ENCODE results near the gene H2AZ2. TPM values are rescaled to one million over a fixed set of nuclear protein-coding genes. Genes with fewer than 3 reads are reported as not detected.
"Not testable (repeated sequence)": the region's sequence is repeated elsewhere in the genome, so short reads cannot be mapped to it uniquely, and the experiment has no call there.

H2AZ2 gene
- total RNA-seq, 1 donor from 2014 or later = 227 TPM

- DNase-seq (ENCODE audit: low spot score in 2 of 2) (no peak), FAIRE-seq (no peak)
Observed at GRCh38 chr7:44824894-44825526, 22.9 kb downstream of the H2AZ2 start.

GRCh38 chr7:44823255-44823781, 24.6 kb downstream of the H2AZ2 start:
- no peak for DNase-seq (ENCODE audit: low spot score in 2 of 2)
- no peak for FAIRE-seq

DNA sequence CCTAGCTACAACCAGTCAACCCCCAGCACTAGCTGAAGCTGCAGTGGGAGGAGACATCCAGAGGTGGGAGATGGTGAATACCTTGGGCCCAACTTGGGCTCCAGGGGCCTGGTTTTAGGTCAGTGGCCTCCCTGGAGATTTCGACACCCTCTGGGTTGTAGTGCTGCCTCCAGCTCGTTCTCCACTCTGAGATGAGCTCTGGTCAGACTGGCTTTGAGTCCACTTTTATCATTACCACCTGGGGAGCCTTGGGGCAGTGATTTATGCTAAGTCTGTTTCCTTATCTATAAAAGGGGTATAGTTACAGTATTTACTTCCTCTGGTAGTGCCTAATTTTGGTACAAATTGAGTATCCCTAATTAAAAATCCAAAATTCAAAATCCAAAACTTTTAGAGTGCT, 28.6 kb downstream of the H2AZ2 start:
- DNase-seq (ENCODE audit: low spot score in 2 of 2) (no peak), FAIRE-seq (no peak)

- DNase-seq (ENCODE audit: low spot score in 2 of 2) (no peak), FAIRE-seq (no peak)
Observed at GRCh38 chr7:44814919-44815318, 33.0 kb downstream of the H2AZ2 start.

GRCh38 chr7:44811571-44811970, 36.3 kb downstream of the H2AZ2 start:
- FAIRE-seq (no peak), DNase-seq (ENCODE audit: low spot score in 2 of 2) (no peak)

GRCh38 chr7:44811093-44811492, 36.8 kb downstream of the H2AZ2 start:
- FAIRE-seq = no peak
- DNase-seq (ENCODE audit: low spot score in 2 of 2) = no peak

DNA sequence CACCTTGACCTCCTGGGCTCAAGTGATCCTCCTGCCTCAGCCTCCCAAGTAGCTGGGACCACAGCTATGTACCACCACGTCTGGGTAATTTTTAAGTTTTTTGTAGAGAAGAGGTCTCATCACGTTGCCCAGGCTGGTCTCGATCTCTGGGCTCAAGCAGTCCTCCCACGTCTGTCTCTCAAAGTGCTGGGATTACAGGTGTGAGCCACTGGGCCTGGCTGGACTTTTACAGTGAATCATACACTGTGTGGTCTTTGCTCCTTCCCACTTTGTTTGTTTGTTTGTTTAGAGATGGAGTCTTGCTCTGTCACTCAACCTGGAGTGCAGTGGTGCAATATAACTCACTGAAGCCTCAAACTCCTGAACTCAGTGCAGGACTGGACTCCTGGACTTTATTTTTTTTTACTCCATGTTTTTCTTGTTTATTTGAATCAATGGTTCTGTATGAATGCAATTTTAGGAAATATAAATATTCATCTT, 38.9 kb downstream of the H2AZ2 start:
- no peak for DNase-seq (ENCODE audit: low spot score in 2 of 2)
- no peak for FAIRE-seq

DNA sequence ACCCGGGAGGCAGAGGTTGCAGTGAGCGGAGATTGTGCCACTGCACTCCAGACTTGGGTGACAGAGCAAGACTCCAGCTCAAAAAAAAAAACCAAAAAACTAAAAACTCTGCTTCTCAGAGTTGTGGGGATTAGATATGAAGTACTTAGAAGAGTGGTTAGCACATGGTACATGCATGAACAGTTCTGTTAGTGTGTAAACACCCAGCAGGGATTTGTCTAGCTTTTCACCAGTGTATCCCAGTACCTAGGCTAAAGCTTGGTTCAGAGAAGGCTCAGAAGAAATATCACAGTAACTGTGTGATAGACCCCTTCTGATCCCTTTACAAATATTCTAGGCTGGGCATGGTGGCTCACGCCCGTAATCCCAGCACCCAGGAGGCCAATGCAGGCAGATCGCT, 41.9 kb downstream of the H2AZ2 start:
- FAIRE-seq (no peak), DNase-seq (ENCODE audit: low spot score in 2 of 2) (no peak)

DNA sequence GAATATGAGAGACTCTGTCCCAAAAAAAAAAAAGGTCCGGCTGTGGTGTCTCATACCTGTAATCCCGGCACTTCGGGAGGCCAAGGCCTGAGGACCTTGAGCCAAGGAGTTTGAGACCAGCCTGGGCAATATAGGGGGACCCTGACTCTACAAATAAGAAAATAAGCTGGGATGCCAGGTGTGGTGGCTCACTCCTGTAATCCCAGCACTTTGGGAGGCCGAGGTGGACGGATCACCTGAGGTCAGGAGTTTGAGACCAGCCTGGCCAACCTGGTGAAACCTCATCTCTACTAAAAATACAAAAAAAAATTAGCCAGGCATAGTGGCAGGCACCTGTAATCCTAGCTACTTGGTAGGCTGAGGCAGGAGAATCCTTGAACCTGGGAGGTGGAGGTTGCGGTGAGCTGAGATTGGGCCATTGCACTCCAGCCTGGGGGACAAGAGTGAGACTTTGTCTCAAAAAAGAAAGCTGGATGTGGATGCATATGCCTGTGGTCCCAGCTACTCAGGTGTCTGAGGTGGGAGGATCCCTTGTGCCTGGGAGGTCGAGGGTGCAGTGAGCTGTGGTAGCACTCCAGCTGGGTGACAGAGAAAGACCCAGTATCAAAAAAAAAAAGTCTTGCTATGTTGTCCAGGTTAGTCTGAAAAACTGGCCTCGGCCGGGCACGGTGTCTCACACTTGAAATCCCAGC, 43.9 kb downstream of the H2AZ2 start:
- not testable (repeated sequence) for FAIRE-seq; DNase-seq (ENCODE audit: low spot score in 2 of 2)

- FAIRE-seq (no peak), DNase-seq (ENCODE audit: low spot score in 2 of 2) (no peak)
Observed at GRCh38 chr7:44802418-44803025, 45.4 kb downstream of the H2AZ2 start.

GRCh38 chr7:44801890-44802289, 46.0 kb downstream of the H2AZ2 start:
- DNase-seq (ENCODE audit: low spot score in 2 of 2) (no peak), FAIRE-seq (no peak)

DNA sequence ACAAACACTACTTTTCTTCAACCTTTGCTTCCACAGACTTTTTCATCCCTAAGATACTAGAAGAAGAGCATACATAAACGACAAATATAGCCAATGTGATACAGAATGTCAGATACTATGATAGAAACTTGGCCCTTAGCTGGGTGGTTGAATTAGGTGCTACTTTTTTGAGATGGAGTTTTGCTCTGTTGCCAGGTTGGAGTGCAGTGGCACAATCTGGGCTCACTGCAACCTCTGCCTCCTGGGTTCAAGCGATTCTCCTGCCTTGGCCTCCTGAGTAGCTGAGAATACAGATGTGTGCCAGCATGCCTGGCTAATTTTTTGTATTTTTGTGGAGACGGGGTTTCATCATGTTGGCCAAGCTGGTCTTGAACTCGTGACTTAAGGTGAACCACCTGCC, 47.9 kb downstream of the H2AZ2 start:
- DNase-seq (ENCODE audit: low spot score in 2 of 2) = no peak

DNA sequence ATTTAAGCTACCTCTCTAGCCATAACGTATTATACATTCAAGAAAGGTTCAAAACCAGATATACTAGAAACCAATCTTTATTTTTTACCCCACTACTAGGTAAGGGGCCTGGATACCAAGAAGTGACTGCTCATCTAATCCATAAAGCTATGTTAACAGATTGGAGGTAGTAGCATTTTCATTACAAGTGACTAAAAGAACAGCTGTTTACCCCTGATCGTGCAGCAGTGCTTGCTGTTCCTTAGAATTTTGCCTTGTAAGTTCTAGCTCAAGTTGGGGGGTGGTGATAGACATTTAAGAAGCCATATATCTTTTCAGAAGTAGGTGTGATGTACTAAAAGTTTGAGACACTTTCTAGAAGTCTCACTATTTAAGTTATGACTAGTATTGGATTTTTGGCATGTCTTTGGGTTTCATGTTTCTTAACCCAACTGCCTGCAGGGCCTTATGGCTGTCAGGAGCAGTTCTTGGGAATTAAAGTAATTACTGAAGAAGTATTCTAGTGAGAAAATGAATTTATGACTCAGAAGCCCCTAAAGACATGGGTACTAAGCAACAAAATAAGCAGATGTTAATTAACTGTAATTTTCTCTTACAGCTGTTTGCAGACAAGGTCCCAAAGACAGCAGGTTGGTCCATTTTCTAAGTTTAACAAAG, 49.1 kb downstream of the H2AZ2 start:
- FAIRE-seq = no peak
- no peak for DNase-seq (ENCODE audit: low spot score in 2 of 2)

More for the DNA sequence above, 47.9 kb downstream of the H2AZ2 start:
- no peak for FAIRE-seq

GRCh38 chr7:44797329-44798258, 50.3 kb downstream of the H2AZ2 start:
- DNase-seq (ENCODE audit: low spot score in 2 of 2) = peak; percentile 81 to 83
- FAIRE-seq = no peak

- FAIRE-seq = no peak
Observed at GRCh38 chr7:44796504-44797328, 51.2 kb downstream of the H2AZ2 start, which contains the start of gene PPIA. Gene PPIA, plus strand, starts transcription at chr7:44796681. Its CDS starts 44 bp downstream, at chr7:44796725.

DNA sequence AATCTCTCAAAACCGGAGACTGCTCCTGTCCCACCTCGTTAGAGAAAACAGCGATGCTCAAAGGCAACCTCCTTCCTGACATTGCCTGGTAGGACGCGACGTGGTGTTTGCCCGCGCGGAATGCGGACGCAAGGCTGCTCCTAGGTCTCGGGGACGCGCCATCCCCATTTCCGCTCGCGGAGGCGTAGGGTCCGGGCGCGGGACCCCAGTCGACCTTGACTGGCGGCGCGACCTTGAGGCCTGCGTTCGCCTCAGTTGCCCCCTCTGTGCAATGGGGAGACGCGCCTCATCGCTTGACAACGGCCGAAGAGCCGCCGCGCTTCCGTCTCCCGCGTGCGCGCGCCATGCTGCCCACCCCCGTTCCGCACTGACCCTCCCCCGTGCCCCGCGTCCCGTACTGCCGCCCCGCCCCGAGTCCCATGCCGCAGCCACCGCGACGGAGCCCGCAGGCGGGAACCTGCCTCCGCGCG, 51.8 kb downstream of the H2AZ2 start:
- FAIRE-seq = no peak
- no peak for DNase-seq (ENCODE audit: low spot score in 2 of 2)

More at GRCh38 chr7:44796504-44797328, 51.2 kb downstream of the H2AZ2 start, which contains the start of gene PPIA:
- peak; percentile 98 to 100 for DNase-seq (ENCODE audit: low spot score in 2 of 2)

- FAIRE-seq (no peak), DNase-seq (ENCODE audit: low spot score in 2 of 2) (no peak)
Observed at GRCh38 chr7:44794331-44794730, 53.6 kb downstream of the H2AZ2 start.

GRCh38 chr7:44793919-44794318, 54.0 kb downstream of the H2AZ2 start:
- FAIRE-seq (no peak), DNase-seq (ENCODE audit: low spot score in 2 of 2) (no peak)
